Thymus (tissue), 11 donors: ENCODE measurements around the gene PAAF1. TPM values are rescaled to one million over a fixed set of nuclear protein-coding genes. Genes with fewer than 3 reads are reported as not detected.
"Not testable (repeated sequence)": the region's sequence is repeated elsewhere in the genome, so short reads cannot be mapped to it uniquely, and the experiment has no call there.

ENCODE experiments used
- DNase-seq, 9 donors: peaks; one replicate each; pipeline ENCODE4 v3.0.0-alpha.2; 2013; ENCODE audit warnings: low spot score in 9 of 9, low read depth in 6 of 9, missing footprints in 1 of 9
- H3K27ac ChIP-seq, 2 donors: one replicate each; pipeline ENCODE4 v1.5.1; 2013; ENCODE audit warnings: control low read depth in 1 of 2, low read depth in 1 of 2, low read length in 1 of 2, mild to moderate bottlenecking in 1 of 2, moderate library complexity in 1 of 2
- H3K27me3 ChIP-seq, 2 donors: one replicate each; pipeline ENCODE4 v1.5.1; 2013; ENCODE audit warnings: low read length in 1 of 2; ENCODE audit not compliant: control insufficient read depth in 2 of 2, insufficient read depth in 1 of 2
- H3K36me3 ChIP-seq, 2 donors: one replicate each; pipeline ENCODE4 v1.5.1; 2013; ENCODE audit warnings: low read length in 1 of 2, mild to moderate bottlenecking in 1 of 2, moderate library complexity in 1 of 2; ENCODE audit not compliant: control insufficient read depth in 2 of 2, insufficient read depth in 2 of 2
- H3K4me1 ChIP-seq, 2 donors: one replicate each; pipeline ENCODE4 v1.5.1; 2013; ENCODE audit warnings: low read length in 2 of 2; ENCODE audit not compliant: control insufficient read depth in 2 of 2, insufficient read depth in 2 of 2
- H3K4me3 ChIP-seq, 2 donors: one replicate each; pipeline ENCODE4 v1.5.1; 2013; ENCODE audit warnings: low read length in 2 of 2, control low read depth in 1 of 2, mild to moderate bottlenecking in 1 of 2
- H3K9me3 ChIP-seq, 2 donors: one replicate each; pipeline ENCODE4 v1.5.1; 2013; ENCODE audit warnings: low read length in 1 of 2, mild to moderate bottlenecking in 1 of 2; ENCODE audit not compliant: control insufficient read depth in 2 of 2, insufficient read depth in 1 of 2
- WGBS: extraction: QIAGEN DNeasy Blood & Tissue Kit; methylation state at CpG from one replicate; pipeline ENCODE4 v1.1.7; 2013; 5-methylcytosine and 5-hydroxymethylcytosine counted together
- polyA plus RNA-seq: library from polyadenylated mRNA; stranded (reverse); fragments of 200-250 nt; gene quantifications from one replicate; pipeline ENCODE4 v1.2.3, GENCODE V29; 2013
- total RNA-seq: library from RNA; stranded (reverse); fragments of 120-200 nt; gene quantifications from one replicate; pipeline ENCODE4 v1.2.4, GENCODE V29; 2013
- donor health status: healthy.

Gene PAAF1
- total and polyA plus RNA-seq, 2 donors, result 9.5 to 24.7 TPM

GRCh38 chr11:73872749-73873357 lies 3.9 kb upstream of the PAAF1 start:
- Histone ChIP-seq H3K4me1 (peaks cover 9 to 17% of the 10 kb centered on the region in 2 donors), H3K4me3 (no peak overlapping the region), H3K9me3 (no peaks in the 10 kb centered on the region), H3K27ac (no peak overlapping the region), H3K36me3 (peaks cover 23 to 49% of the 10 kb centered on the region in 2 donors), H3K27me3 (no peaks in the 10 kb centered on the region)
- 98% methylated on average over 9 of the region's 9 CpGs for whole genome bisulfite sequencing
- DNase-seq, result no peak

GRCh38 chr11:73875380-73875779 lies 1.4 kb upstream of the PAAF1 start:
- no peak for DNase-seq
- H3K9me3 ChIP-seq, result no peaks in the 10 kb centered on the region
- peaks cover 17 to 39% of the 10 kb centered on the region in 2 donors for H3K36me3 ChIP-seq
- peaks cover 9 to 17% of the 10 kb centered on the region in 2 donors for H3K4me1 ChIP-seq
- 100% methylated on average over 1 of the region's 1 CpG for WGBS
- H3K27ac ChIP-seq, result no peak overlapping the region
- no peaks in the 10 kb centered on the region for H3K27me3 ChIP-seq
- H3K4me3 ChIP-seq, result peak overlapping the region in 1 of 2 donors; percentile 71

GRCh38 chr11:73875840-73876239 lies 959 bp upstream of the PAAF1 start:
- H3K9me3 ChIP-seq, result no peaks in the 10 kb centered on the region
- H3K4me3 ChIP-seq, result peak overlapping the region; percentile 59 to 71
- H3K27me3 ChIP-seq, result no peaks in the 10 kb centered on the region
- H3K36me3 ChIP-seq, result peaks cover 16 to 38% of the 10 kb centered on the region in 2 donors
- no peak for DNase-seq
- peaks cover 9 to 17% of the 10 kb centered on the region in 2 donors for H3K4me1 ChIP-seq
- WGBS, result 69% methylated on average over 8 of the region's 8 CpGs
- H3K27ac ChIP-seq, result peak overlapping the region in 1 of 2 donors; percentile 91

GRCh38 chr11:73878771-73879170 lies 2.0 kb downstream of the PAAF1 start:
- Histone ChIP-seq H3K4me1 (peaks cover 9 to 17% of the 10 kb centered on the region in 2 donors), H3K9me3 (no peaks in the 10 kb centered on the region), H3K27me3 (no peaks in the 10 kb centered on the region), H3K4me3 (no peak overlapping the region), H3K36me3 (peaks cover 10 to 13% of the 10 kb centered on the region in 2 donors), H3K27ac (no peak overlapping the region)
- 100% methylated on average over 1 of the region's 1 CpG for WGBS
- DNase-seq, result no peak

GRCh38 chr11:73880449-73880848 lies 3.6 kb downstream of the PAAF1 start:
- H3K4me3 ChIP-seq, H3K9me3 ChIP-seq, H3K27me3 ChIP-seq, DNase-seq, H3K27ac ChIP-seq: not testable (repeated sequence)
- 96% methylated on average over 10 of the region's 10 CpGs for WGBS
- H3K4me1 ChIP-seq, result peaks cover 8 to 17% of the 10 kb centered on the region in 2 donors
- peaks cover 7 to 13% of the 10 kb centered on the region in 2 donors for H3K36me3 ChIP-seq

- no peaks in the 10 kb centered on the region for H3K9me3 ChIP-seq
- no peaks in the 10 kb centered on the region for H3K4me1 ChIP-seq
- peaks cover 12 to 13% of the 10 kb centered on the region in 2 donors for H3K36me3 ChIP-seq
- DNase-seq, result no peak
- no peaks in the 10 kb centered on the region for H3K27me3 ChIP-seq
- WGBS, result 99% methylated on average over 2 of the region's 2 CpGs
- H3K4me3 ChIP-seq, result no peak overlapping the region
- H3K27ac ChIP-seq, result no peak overlapping the region
Measured at GRCh38 chr11:73883856-73884255, 7.1 kb downstream of the PAAF1 start.

- no peaks in the 10 kb centered on the region for H3K9me3 ChIP-seq
- peaks cover 11 to 26% of the 10 kb centered on the region in 2 donors for H3K36me3 ChIP-seq
- 98% methylated on average over 3 of the region's 3 CpGs for WGBS
- H3K4me1 ChIP-seq, result no peaks in the 10 kb centered on the region
- H3K27ac ChIP-seq, result no peak overlapping the region
- no peak for DNase-seq
- no peaks in the 10 kb centered on the region for H3K27me3 ChIP-seq
- H3K4me3 ChIP-seq, result no peak overlapping the region
Measured at GRCh38 chr11:73888244-73888643, 11.4 kb downstream of the PAAF1 start.

GRCh38 chr11:73889019-73889418 lies 12.2 kb downstream of the PAAF1 start:
- no peak overlapping the region for H3K4me3 ChIP-seq
- peaks cover 11 to 24% of the 10 kb centered on the region in 2 donors for H3K36me3 ChIP-seq
- H3K4me1 ChIP-seq, result no peaks in the 10 kb centered on the region
- H3K27ac ChIP-seq, result no peak overlapping the region
- no peaks in the 10 kb centered on the region for H3K27me3 ChIP-seq
- no peak for DNase-seq
- WGBS, result 94% methylated on average over 1 of the region's 1 CpG
- no peaks in the 10 kb centered on the region for H3K9me3 ChIP-seq

GRCh38 chr11:73889536-73889935 lies 12.7 kb downstream of the PAAF1 start:
- Histone ChIP-seq H3K4me3 (no peak overlapping the region), H3K4me1 (no peaks in the 10 kb centered on the region), H3K9me3 (no peaks in the 10 kb centered on the region), H3K27ac (no peak overlapping the region), H3K36me3 (peaks cover 9 to 22% of the 10 kb centered on the region in 2 donors), H3K27me3 (no peaks in the 10 kb centered on the region)
- DNase-seq, result no peak
- 98% methylated on average over 1 of the region's 1 CpG for WGBS
